Gastrocnemius medialis (tissue), 4 donors: ENCODE measurements around the gene HTT-AS. TPM values are rescaled to one million over a fixed set of nuclear protein-coding genes. Genes with fewer than 3 reads are reported as not detected.

Experiments
- ATAC-seq, 2 donors: fragments of 150-250 bp; one replicate each; pipeline ENCODE4 v1.9.1; 2016
- DNase-seq, 2 donors: peaks; one replicate each; pipeline ENCODE4 v3.0.0-alpha.2; 2019
- H3K27ac ChIP-seq, 4 donors: fragments of 200-600 bp; sonication (generic); 1 replicate in 1 of 4; 2 replicates in 3 of 4; pipeline ENCODE4 v1.5.1; 2016 to 2018; ENCODE audit warnings: mild to moderate bottlenecking in 2 of 4, moderate library complexity in 1 of 4
- H3K27me3 ChIP-seq, 3 donors: fragments of 200-600 bp; sonication (generic) in 2 of 3; 1 replicate in 1 of 3; 2 replicates in 2 of 3; pipeline versions ENCODE4 v1.5.1 to v1.6.0; 2016 to 2019; ENCODE audit warnings: mild to moderate bottlenecking in 1 of 3, moderate library complexity in 1 of 3
- H3K36me3 ChIP-seq, 2 donors: fragments of 200-600 bp; sonication (generic) in 1 of 2; one replicate each; pipeline ENCODE4 v1.5.1; 2017 to 2018
- H3K4me1 ChIP-seq, 2 donors: fragments of 200-600 bp; sonication (generic) in 1 of 2; one replicate each; pipeline ENCODE4 v1.5.1; 2016 to 2017; ENCODE audit warnings: mild to moderate bottlenecking in 2 of 2
- H3K4me3 ChIP-seq, 4 donors: fragments of 200-600 bp; sonication (generic) in 3 of 4; 1 replicate in 1 of 4; 2 replicates in 3 of 4; pipeline ENCODE4 v1.5.1; 2016 to 2019; ENCODE audit warnings: mild to moderate bottlenecking in 2 of 4
- H3K9me3 ChIP-seq, 3 donors: fragments of 200-600 bp; sonication (generic) in 2 of 3; 1 replicate in 1 of 3; 2 replicates in 2 of 3; pipeline ENCODE4 v1.5.1; 2016 to 2019
- POLR2A ChIP-seq, 2 donors: fragments of 450-650 bp; IDR thresholded peaks; one replicate each; pipeline ENCODE4 v1.6.1; 2017; ENCODE audit warnings: antibody characterized with exemption in 2 of 2, mild to moderate bottlenecking in 2 of 2, moderate library complexity in 2 of 2
- in situ Hi-C, 4 donors: fragments of 200-750 bp; cut with MboI; loops; one replicate each; pipeline versions ENCODE4 v1.15.0 to v1.8.0; 2017; ENCODE audit warnings: low sequenced_read_pairs in 4 of 4
- intact Hi-C: fragments of 100-400 bp; cut with DNase I; formaldehyde crosslinking; loops from one replicate; pipeline ENCODE4 v1.15.1; 2023; ENCODE audit warnings: low total_unique reads
- total RNA-seq, 4 donors: library from RNA; depleted of rRNA; stranded (reverse); fragments of >200 nt; gene quantifications; one replicate each; pipeline versions ENCODE4 v1.1.0 to v1.2.3, GENCODE V29; 2016
- TF ChIP-seq, protein P1 (sequence below), 5 experiments: fragments of 450-650 bp in 3 of 5; fragments of 200-600 bp in 2 of 5; sonication (generic) in 2 of 5; IDR thresholded peaks in 4 of 5; conservative IDR thresholded peaks in 1 of 5; 1 replicate in 4 of 5; 2 replicates in 1 of 5; pipeline ENCODE4 v1.5.1; 2016 to 2019; ENCODE audit warnings: antibody characterized with exemption in 5 of 5, mild to moderate bottlenecking in 3 of 5, moderate library complexity in 3 of 5

The HTT-AS gene
- total RNA-seq, 4 donors from 2014 or later: not detected

DNA sequence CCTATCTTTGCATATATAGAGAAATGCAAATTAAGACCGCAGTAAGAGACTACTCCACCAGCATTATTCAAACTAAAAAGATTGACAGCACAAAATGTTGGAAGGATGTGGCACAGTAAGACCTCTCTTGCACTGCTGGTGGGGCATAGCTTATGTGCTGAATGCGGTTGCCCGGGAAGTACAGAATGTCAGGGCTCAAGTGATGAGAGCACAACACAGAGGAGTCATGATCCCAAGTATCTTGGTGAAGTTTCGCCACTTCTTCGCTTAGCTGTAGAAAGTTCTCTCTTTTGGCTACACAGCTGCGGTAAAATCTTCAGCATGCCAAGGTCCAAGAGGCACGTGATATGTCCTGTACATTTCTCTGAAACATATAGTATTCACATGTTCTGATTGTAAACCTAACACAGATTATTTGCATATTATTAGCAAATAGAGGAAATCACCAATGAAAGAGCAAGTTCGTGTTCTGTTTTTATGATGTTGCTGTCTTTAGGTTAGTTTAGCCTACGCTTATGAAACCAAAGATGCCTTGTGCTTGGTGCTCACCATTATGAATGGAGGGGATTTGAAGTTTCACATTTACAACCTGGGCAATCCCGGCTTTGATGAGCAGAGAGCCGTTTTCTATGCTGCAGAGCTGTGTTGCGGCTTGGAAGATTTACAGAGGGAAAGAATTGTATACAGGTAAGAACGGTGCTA is 55.0 kb downstream of the HTT-AS start:
- H3K27ac ChIP-seq: no peak overlapping the region
- intact Hi-C loops: no loop called here
- H3K4me3 ChIP-seq: no peak overlapping the region
- ATAC-seq (no peak), DNase-seq (no peak)
- no peaks in the 10 kb centered on the region for H3K36me3 ChIP-seq
- no peaks in the 10 kb centered on the region for H3K4me1 ChIP-seq
- H3K9me3 ChIP-seq: no peaks in the 10 kb centered on the region
- no peaks in the 10 kb centered on the region for H3K27me3 ChIP-seq
- in situ Hi-C loops: no loop called here
- TF ChIP-seq POLR2A (IDR thresholded peaks at IDR 0.05): no peak
- TF ChIP-seq, protein P1, sequence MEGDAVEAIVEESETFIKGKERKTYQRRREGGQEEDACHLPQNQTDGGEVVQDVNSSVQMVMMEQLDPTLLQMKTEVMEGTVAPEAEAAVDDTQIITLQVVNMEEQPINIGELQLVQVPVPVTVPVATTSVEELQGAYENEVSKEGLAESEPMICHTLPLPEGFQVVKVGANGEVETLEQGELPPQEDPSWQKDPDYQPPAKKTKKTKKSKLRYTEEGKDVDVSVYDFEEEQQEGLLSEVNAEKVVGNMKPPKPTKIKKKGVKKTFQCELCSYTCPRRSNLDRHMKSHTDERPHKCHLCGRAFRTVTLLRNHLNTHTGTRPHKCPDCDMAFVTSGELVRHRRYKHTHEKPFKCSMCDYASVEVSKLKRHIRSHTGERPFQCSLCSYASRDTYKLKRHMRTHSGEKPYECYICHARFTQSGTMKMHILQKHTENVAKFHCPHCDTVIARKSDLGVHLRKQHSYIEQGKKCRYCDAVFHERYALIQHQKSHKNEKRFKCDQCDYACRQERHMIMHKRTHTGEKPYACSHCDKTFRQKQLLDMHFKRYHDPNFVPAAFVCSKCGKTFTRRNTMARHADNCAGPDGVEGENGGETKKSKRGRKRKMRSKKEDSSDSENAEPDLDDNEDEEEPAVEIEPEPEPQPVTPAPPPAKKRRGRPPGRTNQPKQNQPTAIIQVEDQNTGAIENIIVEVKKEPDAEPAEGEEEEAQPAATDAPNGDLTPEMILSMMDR (IDR thresholded peaks at IDR 0.05 in 4 of 5, conservative IDR thresholded peaks at IDR 0.05 in 1 of 5): no peak

DNA sequence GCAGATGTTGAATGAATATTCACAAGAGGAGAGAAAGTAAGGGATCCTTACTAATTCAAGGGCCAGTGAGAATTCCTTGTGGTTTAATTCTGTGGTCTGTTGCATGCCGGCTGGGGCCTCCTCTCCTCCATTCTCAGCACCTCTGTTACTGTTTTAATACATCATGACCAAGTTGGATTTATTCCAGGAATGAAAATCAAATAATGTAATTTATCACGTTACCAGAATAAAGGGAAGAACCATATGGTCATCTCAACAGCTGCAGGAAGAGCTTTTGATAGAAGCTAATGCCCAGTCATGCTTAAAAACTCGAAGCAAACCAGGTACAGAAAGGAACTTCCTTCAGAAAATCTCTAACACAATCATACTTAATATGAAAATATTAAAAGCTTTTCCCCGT is 56.8 kb downstream of the HTT-AS start:
- no peaks in the 10 kb centered on the region for H3K27me3 ChIP-seq
- no peak overlapping the region for H3K4me3 ChIP-seq
- intact Hi-C loops: no loop called here
- no peaks in the 10 kb centered on the region for H3K4me1 ChIP-seq
- no peak for TF ChIP-seq POLR2A (IDR thresholded peaks at IDR 0.05)
- TF ChIP-seq, protein P1 (IDR thresholded peaks at IDR 0.05 in 4 of 5, conservative IDR thresholded peaks at IDR 0.05 in 1 of 5): no peak
- no peaks in the 10 kb centered on the region for H3K36me3 ChIP-seq
- no peak for DNase-seq
- in situ Hi-C loops: no loop called here
- ATAC-seq: no peak
- no peaks in the 10 kb centered on the region for H3K9me3 ChIP-seq
- no peak overlapping the region for H3K27ac ChIP-seq

DNA sequence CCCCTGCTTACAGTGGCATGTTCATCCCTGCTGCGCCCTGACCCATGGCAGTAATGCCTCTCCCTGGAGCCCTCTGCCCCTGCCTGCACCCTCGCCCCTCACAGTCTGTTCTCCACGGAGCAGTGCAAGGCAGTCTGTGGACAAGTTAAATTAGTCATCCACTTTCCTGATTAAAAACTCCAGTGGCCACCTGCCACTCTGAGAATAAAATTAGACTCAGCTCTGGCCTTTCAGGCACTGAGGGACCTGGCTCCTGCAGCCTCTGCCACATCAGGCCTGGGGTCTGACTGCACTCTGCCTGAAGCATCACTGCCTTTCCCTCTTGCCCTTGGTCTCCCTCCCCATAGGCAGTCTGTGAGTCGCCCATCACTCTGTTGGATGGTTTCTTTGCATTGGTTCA is 57.4 kb downstream of the HTT-AS start:
- Histone ChIP-seq H3K9me3 (no peaks in the 10 kb centered on the region), H3K27me3 (no peaks in the 10 kb centered on the region), H3K4me3 (no peak overlapping the region), H3K4me1 (no peaks in the 10 kb centered on the region), H3K27ac (no peak overlapping the region), H3K36me3 (no peaks in the 10 kb centered on the region)
- TF ChIP-seq, protein P1 (IDR thresholded peaks at IDR 0.05 in 4 of 5, conservative IDR thresholded peaks at IDR 0.05 in 1 of 5): no peak
- no peak for TF ChIP-seq POLR2A (IDR thresholded peaks at IDR 0.05)
- intact Hi-C loops (no loop called here), in situ Hi-C loops (no loop called here)
- DNase-seq (no peak), ATAC-seq (no peak)

DNA sequence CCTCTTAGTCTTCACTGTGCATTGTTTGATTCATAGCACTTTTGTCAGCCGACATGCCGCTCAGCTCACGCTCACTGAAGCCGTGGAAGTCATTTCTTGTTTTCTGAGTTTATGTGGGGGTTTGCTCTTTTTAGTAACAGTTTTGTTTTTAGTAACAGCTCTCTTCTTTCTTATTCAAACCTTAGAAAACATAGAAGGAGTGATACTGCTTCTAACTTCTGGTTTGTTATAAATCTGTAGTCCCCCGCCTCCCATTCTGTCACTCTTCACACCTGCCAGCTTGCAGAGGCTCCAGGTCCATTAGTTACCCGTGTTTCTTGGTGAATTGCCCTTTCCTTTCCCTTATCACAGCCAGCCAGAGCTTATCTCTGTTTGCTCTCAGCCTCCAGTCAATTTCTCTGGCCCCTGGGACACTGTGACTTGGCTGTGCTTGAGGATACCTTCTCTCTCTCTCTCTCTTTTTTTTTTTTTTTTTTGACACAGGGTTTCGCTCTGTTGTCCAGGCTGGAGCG is 60.4 kb downstream of the HTT-AS start:
- H3K36me3 ChIP-seq: no peaks in the 10 kb centered on the region
- TF ChIP-seq, protein P1 (IDR thresholded peaks at IDR 0.05 in 4 of 5, conservative IDR thresholded peaks at IDR 0.05 in 1 of 5): no peak
- TF ChIP-seq POLR2A (IDR thresholded peaks at IDR 0.05): no peak
- intact Hi-C loops (no loop called here), in situ Hi-C loops (no loop called here)
- no peaks in the 10 kb centered on the region for H3K9me3 ChIP-seq
- H3K27ac ChIP-seq: no peak overlapping the region
- no peak for DNase-seq
- ATAC-seq: no peak
- no peaks in the 10 kb centered on the region for H3K4me1 ChIP-seq
- H3K4me3 ChIP-seq: no peak overlapping the region
- H3K27me3 ChIP-seq: no peaks in the 10 kb centered on the region

Other genes starting within 250 kb of the HTT-AS start
- 100 to 1,000 TPM; 144 to 255 (median 178) TPM for gene ADD1, start 230.7 kb downstream of the HTT-AS start, total RNA-seq
- 10 to 100 TPM; 16.6 to 46.2 (median 36.2) TPM for gene NOP14, start 111.1 kb downstream of the HTT-AS start, total RNA-seq
- gene GRK4, start 111.0 kb downstream of the HTT-AS start, total RNA-seq: 1 to 10 TPM; 2.8 to 5.8 (median 3.7) TPM
- 10 to 100 TPM; 23.5 to 73.0 (median 51.1) TPM for gene HTT, start 143 bp upstream of the HTT-AS start, total RNA-seq
- gene MSANTD1, start 174.6 kb upstream of the HTT-AS start, total RNA-seq: 1 to 10 TPM in 1 of 4 donors, under 1 TPM in 3; 0.36 to 1.5 (median 0.48) TPM
- gene RGS12, start 218.5 kb upstream of the HTT-AS start, total RNA-seq: 10 to 100 TPM in 3 of 4 donors, 1 to 10 TPM in 1; 9.1 to 22.6 (median 21.1) TPM